Right ventricle myocardium inferior (tissue), 1 donor: ENCODE data around the gene GPR39. TPM values are rescaled to one million over a fixed set of nuclear protein-coding genes. Genes with fewer than 3 reads are reported as not detected.
A peak's percentile ranks its signal among the peaks of the same experiment; 100 is the strongest.

Experiments used
- ATAC-seq: fragments of 200-7000 bp; cut with Tn5 transposase; one replicate; pipeline ENCODE4 v1.9.1; 2020; ENCODE audit warnings: mild to moderate bottlenecking, moderate library complexity
- DNase-seq: peaks from one replicate; pipeline ENCODE4 v3.0.0; 2021; ENCODE audit errors: missing footprints
- intact Hi-C: fragments of 100-400 bp; cut with DNase I; formaldehyde crosslinking; loops from one replicate; pipeline ENCODE4 v1.11.0; 2022
- total RNA-seq: library from RNA; stranded (reverse); fragmentation: NEBNext Ultra II Directional; extraction: Animal tissue kit (Norgen Biotek cat#: 25700); gene quantifications from one replicate; pipeline ENCODE4 v1.2.1, GENCODE V29; 2021
- donor health status: DM: no; HTN: yes; CAD: no; lungs with severe emphysema.

GPR39 gene
- total RNA-seq, 1 donor from 2014 or later, result not detected

- DNase-seq (no peak), ATAC-seq (peak; percentile 39)
- intact Hi-C loops, result no loop called here
Observed at GRCh38 chr2:132645722-132646539, 229.3 kb downstream of the GPR39 start.

- no peak for ATAC-seq
- intact Hi-C loops, result no loop called here
- no peak for DNase-seq
Observed at GRCh38 chr2:132646540-132647108, 230.0 kb downstream of the GPR39 start.

DNA sequence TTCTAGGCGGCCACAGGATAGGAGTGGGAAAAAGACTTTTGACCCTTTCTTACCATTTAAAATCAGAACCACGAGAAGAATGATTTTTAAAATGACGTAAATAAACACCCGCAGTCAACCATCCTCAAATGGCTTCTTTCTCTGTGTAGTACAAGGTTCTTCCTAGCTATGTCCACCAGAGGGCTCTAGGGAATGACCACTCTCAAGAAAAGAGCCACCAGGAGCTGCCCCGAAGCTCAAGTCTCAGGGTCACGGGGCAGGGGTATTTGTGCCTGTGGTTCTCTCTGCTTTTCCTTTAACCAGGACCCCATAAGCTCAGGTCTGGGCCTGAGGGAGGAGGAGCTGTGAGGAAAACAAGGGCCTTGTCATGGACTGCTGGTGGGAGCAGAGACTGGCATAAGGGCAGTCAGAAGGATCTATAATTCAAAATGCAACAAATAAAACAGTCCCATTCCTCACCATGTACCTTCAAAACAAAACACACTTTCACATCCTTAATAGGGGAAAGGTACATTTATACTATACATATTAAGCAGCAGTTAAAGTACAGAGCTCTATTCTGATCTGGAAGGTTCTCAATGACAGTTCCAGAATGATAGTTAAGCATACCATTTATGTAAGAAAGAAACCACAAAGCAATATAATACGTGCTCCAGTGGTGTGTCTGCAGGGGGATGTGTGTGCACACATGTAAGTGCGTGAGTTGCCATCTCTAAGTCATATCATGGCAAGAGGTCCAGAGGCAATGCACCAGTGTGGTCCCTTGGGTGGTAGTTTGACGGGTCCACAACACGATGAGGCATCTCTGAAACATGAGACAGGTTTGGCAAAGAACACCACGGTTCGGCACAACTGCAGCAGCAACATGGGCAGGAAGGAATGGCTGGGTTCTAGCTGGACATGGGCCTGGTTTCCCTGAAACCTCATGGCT is 234.8 kb downstream of the GPR39 start:
- ATAC-seq (peak; percentile 44), DNase-seq (no peak)
- intact Hi-C loops, result no loop called here

- no peak for DNase-seq
- ATAC-seq, result no peak
- intact Hi-C loops, result no loop called here
Observed at GRCh38 chr2:132652474-132652873, 235.9 kb downstream of the GPR39 start.

DNA sequence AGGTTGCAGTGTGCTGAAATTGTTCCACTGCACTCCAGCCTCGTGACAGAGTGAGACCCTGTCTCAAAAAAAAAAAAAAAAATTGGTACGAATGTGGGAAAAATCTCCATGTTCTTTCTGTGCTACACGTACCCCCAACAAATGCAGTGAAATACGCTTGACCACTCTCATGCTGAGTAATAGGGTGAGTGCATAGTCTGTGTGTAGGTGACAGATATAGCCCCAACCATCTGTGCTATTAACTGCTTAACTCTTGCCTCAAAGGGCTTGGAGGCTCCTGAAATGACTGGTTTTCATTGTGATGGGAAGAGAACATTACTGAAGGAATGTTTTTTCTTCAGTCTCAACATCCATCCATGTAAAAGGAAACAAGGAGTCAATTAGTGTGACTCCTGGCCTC is 237.7 kb downstream of the GPR39 start:
- intact Hi-C loops, result no loop called here
- no peak for DNase-seq
- ATAC-seq, result no peak

GRCh38 chr2:132654968-132655367 is 238.4 kb downstream of the GPR39 start:
- ATAC-seq (no peak), DNase-seq (no peak)
- intact Hi-C loops, result no loop called here

GRCh38 chr2:132656266-132656975 is 239.8 kb downstream of the GPR39 start:
- intact Hi-C loops, result no loop called here
- ATAC-seq, result no peak

DNA sequence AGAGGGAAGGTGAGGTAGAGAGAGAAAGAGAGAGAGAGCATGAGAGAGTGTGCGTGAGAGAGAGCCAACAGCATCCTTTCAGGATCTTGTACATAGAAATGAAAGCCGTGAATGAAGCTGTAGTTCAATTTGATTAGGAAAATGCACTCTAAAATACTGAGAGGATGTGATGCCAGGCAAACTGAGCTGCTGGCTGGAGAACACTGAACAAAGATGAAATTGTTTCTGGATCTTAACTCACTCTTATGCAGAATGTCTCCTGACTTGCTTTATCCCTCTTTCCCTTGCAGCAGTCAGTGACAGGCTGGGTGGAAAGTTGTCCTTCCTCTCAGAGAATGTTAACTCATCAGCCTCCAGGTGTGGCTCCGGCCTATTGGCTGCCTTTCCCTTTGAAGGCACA is 242.7 kb downstream of the GPR39 start:
- intact Hi-C loops, result no loop called here
- DNase-seq, result no peak
- no peak for ATAC-seq

More at GRCh38 chr2:132656266-132656975, 239.8 kb downstream of the GPR39 start:
- DNase-seq, result no peak

DNA sequence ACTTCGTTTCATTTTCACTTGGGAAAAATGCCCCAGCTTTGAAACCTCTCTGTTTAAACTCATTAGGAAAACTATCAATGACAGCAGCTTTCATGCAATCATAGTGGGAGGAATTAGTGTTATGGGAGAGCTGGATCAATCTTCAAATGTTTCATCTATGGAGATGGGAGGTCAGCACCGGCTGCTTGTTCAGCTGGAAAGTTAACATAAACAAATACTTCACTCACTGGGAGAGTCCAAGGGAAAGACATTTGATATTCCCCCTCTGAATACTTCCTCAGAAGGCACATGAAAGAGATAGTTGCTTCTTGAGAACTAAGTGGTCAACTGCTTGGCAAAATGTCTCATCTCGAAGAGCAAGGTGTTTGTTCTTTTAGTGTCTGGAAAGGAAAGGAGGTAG is 246.1 kb downstream of the GPR39 start:
- ATAC-seq, result no peak
- intact Hi-C loops, result no loop called here
- DNase-seq, result no peak

- no peak for ATAC-seq
- intact Hi-C loops, result no loop called here
- DNase-seq, result no peak
Observed at GRCh38 chr2:132664096-132664495, 247.5 kb downstream of the GPR39 start.

DNA sequence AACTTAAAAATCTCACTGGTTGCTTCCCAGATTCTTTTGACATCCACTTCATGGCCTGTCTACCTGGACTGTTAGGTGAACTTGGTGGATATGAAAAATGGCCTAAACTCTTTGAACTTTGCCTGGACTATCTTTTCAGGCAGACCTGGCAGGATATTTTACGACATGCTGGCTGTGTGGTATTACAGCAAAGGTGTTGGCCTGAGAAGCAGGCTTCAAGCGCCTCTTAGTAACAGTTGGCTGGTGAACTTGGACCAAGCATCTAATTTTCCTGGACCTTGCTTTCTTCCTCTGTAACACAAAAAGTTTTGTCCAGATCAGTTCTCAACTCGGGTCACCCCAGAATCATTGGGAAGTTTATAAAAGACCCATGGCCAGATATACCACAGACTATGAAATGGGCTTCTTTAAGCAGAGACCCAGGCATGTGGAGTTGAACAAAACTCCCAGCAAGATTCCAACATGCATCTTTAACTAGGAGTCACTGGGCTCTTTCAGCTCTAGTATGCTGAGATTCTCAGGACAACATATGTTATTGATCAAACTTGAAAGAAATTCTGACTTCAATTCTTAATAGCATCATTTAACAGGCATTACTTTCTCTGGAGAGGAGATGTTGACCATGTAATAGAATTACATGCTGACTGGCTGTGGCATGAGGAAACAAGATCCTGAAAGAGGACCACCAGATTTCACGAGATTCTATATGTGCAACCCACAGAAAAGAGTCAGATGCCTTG is 249.0 kb downstream of the GPR39 start:
- ATAC-seq, result no peak
- intact Hi-C loops, result no loop called here
- no peak for DNase-seq

DNA sequence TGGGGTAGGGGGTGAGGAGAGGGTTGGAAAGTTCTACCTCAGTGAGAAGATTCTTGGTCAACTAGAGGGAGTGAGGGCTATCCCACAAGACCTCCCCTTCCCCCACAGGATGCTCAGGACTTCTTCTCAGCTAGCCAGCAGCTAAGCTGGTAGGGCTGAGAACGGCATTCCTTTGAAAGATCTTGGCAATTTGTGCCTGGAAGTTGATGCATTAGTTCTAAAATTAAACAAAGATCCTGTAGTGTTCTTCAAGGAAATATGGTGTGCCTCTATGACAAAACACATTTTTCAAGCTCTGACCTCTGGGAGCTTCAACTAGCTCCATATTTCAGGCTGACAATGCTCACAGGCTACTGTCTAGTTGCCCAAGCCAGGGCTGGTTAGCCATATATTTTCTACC is 251.1 kb downstream of the GPR39 start:
- ATAC-seq (no peak), DNase-seq (no peak)
- intact Hi-C loops, result no loop called here

DNA sequence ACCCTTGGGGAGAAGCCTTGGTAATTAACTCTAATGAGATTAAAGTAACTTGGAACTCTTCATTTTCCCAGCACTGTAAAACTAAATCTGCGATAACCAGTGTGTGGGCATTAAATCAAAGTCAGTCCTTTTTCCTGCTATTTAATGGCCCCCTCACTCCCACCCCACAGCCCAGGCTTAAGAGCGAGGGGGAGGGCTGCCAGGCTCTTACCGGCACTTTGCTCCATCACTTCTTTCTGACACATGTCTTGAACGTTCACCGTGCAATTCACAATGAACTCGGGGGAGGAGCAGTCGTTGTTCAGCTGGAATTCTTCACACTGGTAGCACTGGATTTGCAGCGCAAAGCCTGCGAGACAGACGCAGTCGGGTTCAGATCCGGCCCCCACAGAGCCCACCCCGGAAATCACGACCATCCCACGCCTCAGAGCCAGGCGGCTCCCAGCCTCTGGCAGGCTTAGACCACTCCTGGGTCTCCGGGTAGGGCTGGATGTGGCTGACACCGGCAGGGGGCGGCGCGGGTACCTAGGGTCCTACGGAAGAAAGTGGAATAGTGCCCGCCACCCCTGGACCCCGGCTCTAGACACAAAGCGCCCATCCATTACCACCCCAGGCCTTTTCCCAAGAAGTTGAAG is 251.7 kb downstream of the GPR39 start:
- no peak for DNase-seq
- intact Hi-C loops, result no loop called here
- no peak for ATAC-seq

DNA sequence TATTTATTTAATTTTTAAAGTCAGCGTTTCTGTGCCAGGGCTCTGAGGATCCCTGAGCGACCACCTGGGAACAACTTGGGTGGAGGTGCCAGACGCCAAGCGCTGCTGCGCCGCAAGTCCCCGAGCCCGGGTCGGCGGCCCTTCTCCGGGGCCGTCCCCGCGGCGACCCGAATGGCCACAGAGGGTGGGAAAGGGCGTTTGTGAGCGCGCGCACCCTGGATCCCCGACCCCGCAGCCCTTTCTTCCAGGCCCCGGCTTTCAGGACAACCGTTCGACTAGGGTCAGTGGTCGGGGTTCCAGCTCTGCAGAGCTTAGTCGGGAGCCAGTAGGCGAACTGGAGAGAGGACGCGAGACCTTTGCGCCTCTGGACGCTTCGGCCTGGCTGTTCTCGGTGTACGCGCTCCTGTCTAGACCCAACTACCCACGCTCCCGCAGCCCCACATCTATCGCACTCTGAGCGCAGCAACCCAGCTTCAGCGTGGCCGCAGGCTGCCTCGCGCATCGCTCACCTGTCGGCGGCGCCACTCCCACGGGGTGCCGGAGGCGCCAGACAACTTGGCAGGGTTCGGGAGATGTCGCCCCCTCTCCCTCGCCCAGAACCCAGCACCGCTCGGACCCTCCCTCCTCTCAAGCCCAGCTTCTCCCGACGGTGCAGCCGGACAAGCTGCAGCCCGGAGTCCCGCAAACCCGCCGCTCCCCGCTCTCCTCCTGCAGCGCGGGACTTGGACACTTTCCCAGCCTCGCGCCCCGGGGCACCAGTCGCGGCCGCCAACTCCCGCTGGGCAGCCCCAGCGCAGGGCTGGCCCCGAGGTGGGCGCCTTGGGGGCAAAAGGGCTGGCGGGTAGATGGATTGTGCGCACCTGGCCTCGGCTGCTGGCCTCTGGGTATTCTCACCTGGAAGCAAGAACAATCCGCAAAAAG is 252.6 kb downstream of the GPR39 start:
- intact Hi-C loops, result no loop called here
- DNase-seq (no peak), ATAC-seq (no peak)

- ATAC-seq, result peak; percentile 43
- DNase-seq, result no peak
- intact Hi-C loops, result no loop called here
Observed at GRCh38 chr2:132669908-132670495, 253.4 kb downstream of the GPR39 start, which contains the start of gene LYPD1. Gene LYPD1, minus strand, starts transcription at chr2:132670205. Its CDS starts 273 bp downstream, at chr2:132669932.

- intact Hi-C loops, result no loop called here
- peak; percentile 70 for DNase-seq
- ATAC-seq, result peak; percentile 58
Observed at GRCh38 chr2:132670496-132671150, 254.0 kb downstream of the GPR39 start.
